Stimulated activated CD8-positive, alpha-beta memory T cell treated with anti-CD3 and anti-CD28 coated beads, Interleukin-7, amount 100 ng/mL, for 4 hours (primary cell): ENCODE measurements around the gene KCNN3.

ENCODE experiments used
- DNase-seq, 2 donors: peaks; one replicate each; pipeline ENCODE4 v3.0.0-alpha.2; 2020; ENCODE audit warnings: low read depth in 2 of 2

Gene KCNN3

GRCh38 chr1:154792899-154793298, 77.2 kb downstream of the KCNN3 start:
- DNase-seq, result no peak

GRCh38 chr1:154791292-154792166, 78.6 kb downstream of the KCNN3 start:
- peak; percentile 69 to 75 for DNase-seq

GRCh38 chr1:154788886-154789285, 81.2 kb downstream of the KCNN3 start:
- no peak for DNase-seq

GRCh38 chr1:154788110-154788870, 81.8 kb downstream of the KCNN3 start:
- no peak for DNase-seq

GRCh38 chr1:154786804-154787570, 83.1 kb downstream of the KCNN3 start:
- no peak for DNase-seq

- peak; percentile 16 to 25 for DNase-seq
These were observed 85.1 kb downstream of the KCNN3 start for GRCh38 chr1:154784924-154785531.

GRCh38 chr1:154784416-154784815, 85.7 kb downstream of the KCNN3 start:
- DNase-seq, result no peak

GRCh38 chr1:154783976-154784375, 86.1 kb downstream of the KCNN3 start:
- DNase-seq, result no peak

GRCh38 chr1:154780541-154780940, 89.5 kb downstream of the KCNN3 start:
- DNase-seq, result no peak

- DNase-seq, result no peak
These were observed 90.4 kb downstream of the KCNN3 start for GRCh38 chr1:154779551-154780189.

- no peak for DNase-seq
These were observed 91.1 kb downstream of the KCNN3 start for GRCh38 chr1:154778944-154779343.

- no peak for DNase-seq
These were observed 91.8 kb downstream of the KCNN3 start for GRCh38 chr1:154778275-154778674.

GRCh38 chr1:154777781-154778180, 92.3 kb downstream of the KCNN3 start:
- no peak for DNase-seq

GRCh38 chr1:154777154-154777553, 92.9 kb downstream of the KCNN3 start:
- DNase-seq, result no peak

- no peak for DNase-seq
These were observed 94.2 kb downstream of the KCNN3 start for GRCh38 chr1:154775621-154776605.

GRCh38 chr1:154774175-154774855, 95.8 kb downstream of the KCNN3 start:
- no peak for DNase-seq

GRCh38 chr1:154773551-154773950, 96.5 kb downstream of the KCNN3 start:
- no peak for DNase-seq

GRCh38 chr1:154772606-154773506, 97.2 kb downstream of the KCNN3 start:
- DNase-seq, result no peak
